GM21423 (cell line): ENCODE results near the gene BMP3.

Source experiments
- ATAC-seq: cut with Tn5 transposase; IDR thresholded peaks from one replicate; pipeline ENCODE4 v1.9.1; 2021; ENCODE audit warnings: mild to moderate bottlenecking, moderate library complexity; ENCODE audit not compliant: unreplicated experiment

BMP3 gene

DNA sequence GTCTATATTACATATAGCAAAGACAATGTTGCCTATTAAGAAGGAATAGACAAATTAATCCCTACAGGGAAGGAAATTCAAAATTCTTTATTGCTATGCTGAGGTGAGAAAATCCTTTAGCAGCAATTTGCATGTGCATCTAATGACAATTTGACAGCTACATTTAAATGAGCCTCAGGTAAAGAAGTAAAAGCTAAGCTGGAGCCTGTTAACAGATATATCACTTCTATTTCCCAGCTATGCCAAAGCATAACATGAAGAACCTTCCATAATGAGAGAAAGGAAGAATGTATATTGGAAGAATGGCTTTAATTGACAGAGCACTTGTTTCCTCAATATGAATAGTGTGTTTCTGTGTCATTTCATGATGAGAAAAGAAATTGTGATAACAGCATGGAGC, 71.6 kb downstream of the BMP3 start:
- ATAC-seq = no peak

DNA sequence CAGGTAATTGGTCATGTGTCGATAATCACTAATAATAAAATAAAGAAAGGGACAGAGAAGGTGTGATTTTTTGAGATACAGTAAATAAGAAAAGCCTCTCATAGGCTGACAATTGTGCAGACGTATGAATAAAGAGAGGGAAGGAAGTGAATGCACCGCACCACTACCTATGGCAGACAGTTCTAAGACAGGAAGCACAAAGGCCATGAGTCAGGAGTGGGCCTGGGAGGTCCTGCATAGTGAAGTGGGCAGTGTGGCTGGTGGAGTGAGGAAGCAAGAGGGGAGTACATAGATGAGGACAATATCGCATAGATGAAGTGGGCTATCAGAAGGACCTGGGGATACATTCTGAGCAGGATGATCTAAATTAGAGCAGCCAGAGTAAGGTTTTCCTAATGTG, 75.6 kb downstream of the BMP3 start:
- no peak for ATAC-seq
